K562 treated with DMSO at 1 percent for 4 hours (cell line): ENCODE results near the gene ZNF525. TPM values are rescaled to one million over a fixed set of nuclear protein-coding genes. Genes with fewer than 3 reads are reported as not detected.

Experiments
- total RNA-seq: library from RNA; unstranded; fragments of 300-600 nt; gene quantifications from 2 replicates; pipeline ENCODE4 v1.2.3, GENCODE V29; 2022; ENCODE audit not compliant: insufficient read depth

ZNF525 gene
- total RNA-seq: 1.7 and 2.1 TPM in 2 replicates

DNA sequence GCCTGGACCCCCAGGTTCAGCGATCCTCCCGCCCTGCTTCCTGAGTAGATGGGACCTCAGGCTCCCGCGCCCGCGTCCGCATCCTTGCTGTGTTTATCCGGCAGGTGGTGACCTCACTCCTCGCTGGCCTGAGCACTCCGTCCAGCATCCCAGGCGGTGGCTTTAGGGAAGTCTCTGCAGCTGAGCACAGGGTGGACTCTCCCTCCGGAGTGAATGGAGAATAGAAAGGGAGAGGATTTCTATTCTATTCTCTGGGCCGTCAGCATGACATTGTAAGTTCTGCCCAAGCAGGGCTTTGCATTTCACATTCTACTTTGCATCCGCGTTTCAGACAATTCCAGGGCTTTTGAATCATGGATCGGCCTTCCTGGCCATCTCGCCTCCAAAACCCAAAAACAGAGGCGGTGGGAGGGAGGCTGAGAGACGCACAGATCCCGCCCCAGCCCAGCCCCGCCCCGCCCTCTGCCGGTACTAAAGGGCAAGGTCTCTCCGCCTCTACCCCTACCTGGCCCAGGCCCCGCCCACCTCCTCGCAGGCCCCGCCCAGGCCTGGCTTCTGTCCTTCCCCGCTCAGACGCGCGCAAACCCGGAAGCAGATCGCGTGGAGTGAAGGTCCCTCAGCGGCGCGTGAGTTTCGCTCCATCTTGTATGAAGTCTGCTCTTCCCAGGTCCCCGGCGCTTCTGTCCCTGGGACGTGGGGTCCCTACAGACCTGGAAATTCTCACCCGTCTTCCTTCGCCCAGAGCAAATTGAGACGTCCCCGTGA lies at the start of gene ZNF525:
Gene ZNF525 (plus strand): TSS at position 572 of the 765 bp plus-strand sequence. CDS start 6,577 bp downstream, outside the sequence.

DNA sequence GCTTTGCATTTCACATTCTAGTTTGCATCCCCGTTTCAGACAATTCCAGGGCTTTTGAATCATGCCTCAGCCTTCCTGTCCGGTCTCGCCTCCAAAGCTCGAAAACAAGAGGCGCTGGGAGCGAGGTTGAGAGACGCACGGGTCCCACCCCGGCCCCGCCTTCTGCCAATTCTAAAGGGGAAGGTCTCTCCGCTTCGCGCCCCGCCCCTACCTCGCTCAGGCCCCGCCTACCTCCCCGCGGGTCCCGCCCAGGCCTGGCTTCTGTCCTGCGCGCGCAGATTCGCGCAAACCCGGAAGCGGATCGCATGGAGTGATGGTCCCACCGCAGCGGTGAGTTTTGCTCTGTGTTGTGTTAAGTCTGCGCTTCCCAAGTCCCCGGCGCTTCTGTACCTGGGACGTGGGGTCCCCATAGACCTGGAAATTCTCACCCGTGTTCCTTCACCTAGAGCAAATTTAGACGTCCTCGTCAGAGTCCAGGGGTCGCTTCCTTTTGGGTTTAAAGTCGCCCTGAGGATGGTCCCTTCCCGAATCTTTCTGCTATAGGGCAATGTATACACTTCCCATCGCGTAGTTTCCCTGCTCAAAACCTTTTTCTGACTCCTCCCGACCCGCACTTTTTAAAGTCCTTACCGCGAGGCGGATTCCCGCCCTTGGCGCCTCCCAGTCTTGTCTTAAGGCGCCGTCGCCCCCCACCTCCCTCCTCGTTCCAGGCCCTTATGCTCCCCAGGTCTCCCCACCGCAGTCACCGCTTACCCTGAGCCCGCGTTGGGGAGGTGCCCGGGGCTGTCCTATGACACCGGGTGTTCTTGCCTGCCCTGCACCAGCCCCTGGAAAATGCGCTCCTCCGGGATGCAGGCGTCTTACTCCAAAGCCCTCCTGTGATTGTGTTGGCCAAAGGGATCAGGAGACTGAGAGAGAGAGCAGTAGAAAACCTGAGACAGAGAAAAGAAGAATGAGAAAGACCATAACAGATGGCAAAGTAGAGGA lies 31.7 kb upstream of the ZNF525 start, which contains the start of gene ZNF845:
Gene ZNF845 (plus strand): TSS at position 287 of the 987 bp plus-strand sequence. CDS start 7,559 bp downstream, outside the sequence.

DNA sequence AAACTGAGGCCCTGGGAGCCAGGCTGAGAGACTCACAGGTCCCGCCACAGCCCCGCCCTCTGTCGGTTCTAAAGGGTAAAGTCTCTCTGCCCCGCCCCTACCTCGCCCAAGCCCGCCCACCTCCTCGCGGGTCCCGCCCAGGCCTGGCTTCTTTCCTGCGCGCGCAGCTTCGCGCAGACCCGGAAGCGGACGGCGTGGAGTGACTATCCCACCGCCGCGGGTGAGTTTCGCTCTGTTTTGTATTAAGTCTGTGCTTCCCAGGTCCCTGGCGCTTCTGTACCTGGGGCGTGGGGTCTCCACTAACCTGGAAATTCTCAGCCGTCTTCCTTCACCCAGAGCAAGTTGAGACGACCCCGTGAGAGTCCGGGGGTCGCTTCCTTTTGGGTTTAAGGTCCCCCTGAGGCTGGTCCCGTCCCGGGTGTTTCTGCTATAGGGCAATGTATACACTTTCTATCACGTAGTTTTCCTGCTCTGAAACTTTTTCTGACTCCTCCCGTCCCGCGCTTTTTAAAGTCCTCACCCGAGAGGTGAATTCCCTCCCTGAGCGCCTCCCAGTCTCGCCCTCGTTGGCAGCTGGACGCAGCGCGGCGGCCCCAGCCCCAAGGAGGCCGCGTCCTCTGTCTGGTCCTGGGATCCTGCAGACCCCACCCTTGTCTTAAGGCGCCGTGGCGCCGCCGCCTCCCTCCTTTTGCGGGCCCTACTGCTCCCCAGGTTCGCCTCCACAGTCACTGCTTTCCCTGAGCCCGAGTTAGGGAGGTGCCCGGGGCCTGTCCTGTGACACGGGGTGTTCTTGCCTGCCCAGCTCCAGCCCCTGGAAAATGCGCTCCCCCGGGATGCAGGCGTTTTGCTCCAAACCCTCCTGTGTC lies 29.7 kb downstream of the ZNF525 start, which contains the start of gene ZNF765:
Gene ZNF765 (plus strand): TSS at position 176 of the 866 bp plus-strand sequence. CDS start 2,867 bp downstream, outside the sequence.

DNA sequence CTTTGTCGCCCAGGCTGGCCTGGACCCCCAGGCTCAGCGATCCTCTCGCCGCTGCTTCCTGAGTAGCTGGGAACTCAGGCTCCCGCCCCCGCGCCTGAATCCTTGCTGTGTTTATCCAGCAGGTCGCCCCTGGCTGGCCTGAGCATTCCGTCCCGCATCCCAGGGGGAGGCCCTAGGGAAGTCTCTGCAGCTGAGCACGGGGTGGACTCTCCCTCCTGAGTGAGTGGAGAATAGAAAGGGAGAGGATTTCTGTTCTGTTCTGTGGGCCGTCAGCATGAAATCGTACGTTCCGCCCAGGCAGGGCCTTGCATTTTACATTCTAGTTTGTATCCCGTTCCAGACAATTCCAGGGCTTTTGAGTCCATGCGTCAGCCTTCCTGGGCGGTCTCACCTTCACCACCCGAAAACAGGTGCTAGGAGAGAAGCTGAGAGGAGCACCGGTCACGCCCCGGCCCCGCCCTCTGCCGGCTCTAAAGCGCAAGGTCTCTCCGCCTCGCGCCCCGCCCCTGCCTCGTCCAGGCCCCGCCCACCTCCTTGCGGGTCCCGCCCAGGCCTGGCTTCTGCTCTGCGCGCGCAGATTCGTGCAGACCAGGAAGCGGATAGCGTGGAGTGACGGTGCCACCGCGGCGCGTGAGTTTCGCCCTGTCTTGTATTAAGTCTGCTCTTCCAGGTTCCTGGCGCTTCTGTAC lies 66.0 kb downstream of the ZNF525 start, which contains the start of gene ZNF761:
Gene ZNF761 (plus strand): TSS at position 586 of the 689 bp plus-strand sequence. CDS start 15,285 bp downstream, outside the sequence.

Other genes starting within 250 kb of the ZNF525 start
- 0.39 TPM in 1 of 2 replicates, not detected in the other for gene ZNF415, start 232.8 kb upstream of the ZNF525 start, total RNA-seq
- 0.80 and 1.5 TPM in 2 replicates for gene ZNF347, start 206.7 kb upstream of the ZNF525 start, total RNA-seq
- 0.35 and 3.1 TPM in 2 replicates for gene ZNF665, start 172.3 kb upstream of the ZNF525 start, total RNA-seq
- not detected in 2 replicates for gene ZNF677, start 110.8 kb upstream of the ZNF525 start, total RNA-seq
- not detected in 2 replicates for gene VN1R2, start 107.4 kb upstream of the ZNF525 start, total RNA-seq
- not detected in 2 replicates for gene VN1R4, start 98.0 kb upstream of the ZNF525 start, total RNA-seq
- 2.9 and 3.4 TPM in 2 replicates for gene ZNF845, start 32.0 kb upstream of the ZNF525 start, total RNA-seq
- 2.5 and 3.8 TPM in 2 replicates for gene ZNF765, start 29.4 kb downstream of the ZNF525 start, total RNA-seq
- 6.4 and 7.6 TPM in 2 replicates for gene ZNF761, start 66.3 kb downstream of the ZNF525 start, total RNA-seq
- 2.3 and 2.8 TPM in 2 replicates for gene ZNF813, start 102.0 kb downstream of the ZNF525 start, total RNA-seq
- gene ZNF331, start 172.4 kb downstream of the ZNF525 start, total RNA-seq: 3.3 and 4.2 TPM in 2 replicates